HG03442 (cell line): Measurements from ENCODE around the gene NTNG1.

Source experiments
- ATAC-seq: cut with Tn5 transposase; IDR thresholded peaks from one replicate; pipeline ENCODE4 v1.9.1; 2021; ENCODE audit warnings: mild to moderate bottlenecking, moderate library complexity; ENCODE audit not compliant: unreplicated experiment

The NTNG1 gene

GRCh38 chr1:107326824-107327445 is 186.1 kb downstream of the NTNG1 start:
- no peak for ATAC-seq

- no peak for ATAC-seq
Measured at GRCh38 chr1:107327446-107327845, 186.6 kb downstream of the NTNG1 start.

DNA sequence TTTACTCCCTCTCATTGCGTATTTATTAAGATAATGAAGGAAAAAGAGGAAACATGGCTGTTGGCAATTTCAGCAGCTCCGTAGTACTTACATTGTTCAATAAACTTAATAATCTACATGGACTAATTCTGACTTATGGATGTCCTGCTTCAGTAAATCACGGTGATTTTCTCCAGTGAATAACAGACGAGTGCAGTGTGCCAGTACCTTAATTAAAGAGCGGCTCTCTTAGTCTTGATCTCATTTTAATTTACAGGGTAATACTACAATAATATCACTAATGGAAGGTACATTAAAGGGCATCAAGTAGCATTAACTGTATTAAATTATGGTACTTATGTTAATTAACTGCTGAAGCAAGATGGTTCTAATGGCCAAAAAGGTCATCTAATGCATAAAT is 187.2 kb downstream of the NTNG1 start:
- no peak for ATAC-seq

DNA sequence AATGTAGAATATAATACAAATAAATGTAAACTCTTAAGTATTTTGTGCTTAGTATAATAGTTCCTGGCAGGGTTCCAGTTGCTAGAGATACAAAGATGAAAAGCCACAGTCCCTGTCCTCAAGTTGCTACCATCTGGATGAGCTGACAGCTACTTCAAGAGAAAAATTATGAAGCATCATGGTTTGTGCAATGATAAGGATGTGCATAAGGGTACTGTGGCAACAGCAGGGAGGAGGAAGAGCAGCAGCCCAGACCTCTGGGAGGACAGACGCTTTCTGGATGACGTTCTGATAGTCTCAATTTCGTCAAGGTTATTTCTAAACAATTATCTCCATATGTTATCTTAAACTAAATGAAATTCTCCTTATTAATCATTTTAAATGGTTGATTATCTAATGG is 198.9 kb downstream of the NTNG1 start:
- no peak for ATAC-seq

DNA sequence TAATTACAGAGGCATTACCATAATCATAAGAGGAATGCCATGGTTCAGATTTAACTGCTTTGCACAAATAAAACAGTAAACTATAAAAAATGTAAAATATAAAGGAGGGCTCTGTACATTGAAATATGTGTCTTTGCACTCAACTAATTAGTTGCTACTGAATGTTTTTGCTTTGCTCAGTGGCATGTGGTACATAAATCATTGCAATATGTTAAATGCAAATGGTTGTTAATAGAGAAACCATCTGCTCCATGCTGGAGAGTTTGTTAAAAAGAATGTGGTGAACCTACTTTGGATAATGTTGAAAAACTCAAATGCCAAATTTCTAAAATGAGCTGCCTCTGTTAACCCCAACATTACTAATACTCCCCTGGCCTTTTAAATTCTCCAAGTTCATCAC is 201.5 kb downstream of the NTNG1 start:
- no peak for ATAC-seq

- no peak for ATAC-seq
Measured at GRCh38 chr1:107342768-107343167, 201.9 kb downstream of the NTNG1 start.

GRCh38 chr1:107343601-107344000 is 202.8 kb downstream of the NTNG1 start:
- ATAC-seq = no peak

DNA sequence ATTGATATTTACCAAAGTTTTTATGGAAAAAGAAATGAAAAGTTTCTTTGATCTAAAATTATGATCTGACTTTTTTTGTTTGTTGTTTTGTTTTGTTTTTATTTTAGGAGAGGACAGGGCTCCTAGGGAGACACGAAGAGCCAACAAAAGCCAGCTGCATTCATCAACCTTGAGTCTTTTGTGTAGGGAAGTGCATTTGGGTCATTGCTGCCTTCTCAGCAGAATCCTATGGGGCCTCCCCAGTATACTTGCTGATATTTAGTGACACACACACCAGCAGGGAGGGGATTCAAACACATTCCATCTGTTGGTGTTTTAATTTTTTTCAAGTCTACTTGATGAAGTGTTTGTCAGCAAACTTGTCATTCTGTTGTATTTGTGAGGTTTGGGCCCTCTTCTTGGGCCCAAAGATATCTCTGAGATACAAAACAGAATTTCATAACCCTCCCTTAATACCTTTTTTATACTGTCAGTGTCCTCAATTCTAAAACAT is 203.5 kb downstream of the NTNG1 start:
- no peak for ATAC-seq

GRCh38 chr1:107344836-107345235 is 204.0 kb downstream of the NTNG1 start:
- ATAC-seq = no peak

DNA sequence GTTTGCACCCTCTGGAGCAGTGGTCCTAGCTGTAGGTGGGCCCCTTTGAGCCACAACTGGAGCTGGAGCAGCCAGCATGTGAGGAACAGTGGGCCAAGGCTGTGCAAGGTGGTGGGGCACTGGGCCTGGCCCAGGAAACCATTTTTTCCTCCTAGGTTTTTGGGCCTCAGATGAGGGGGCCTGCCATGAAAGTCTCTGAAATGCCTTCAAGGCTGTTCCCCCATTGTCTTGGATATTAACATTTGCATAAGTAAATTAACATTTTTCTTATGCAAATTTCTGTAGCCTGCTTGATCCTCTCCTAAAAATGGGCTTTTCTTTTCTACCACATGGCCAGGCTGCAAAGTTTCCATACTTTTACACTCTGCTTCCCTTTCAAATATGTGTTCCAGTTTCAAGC is 212.0 kb downstream of the NTNG1 start:
- ATAC-seq = no peak

DNA sequence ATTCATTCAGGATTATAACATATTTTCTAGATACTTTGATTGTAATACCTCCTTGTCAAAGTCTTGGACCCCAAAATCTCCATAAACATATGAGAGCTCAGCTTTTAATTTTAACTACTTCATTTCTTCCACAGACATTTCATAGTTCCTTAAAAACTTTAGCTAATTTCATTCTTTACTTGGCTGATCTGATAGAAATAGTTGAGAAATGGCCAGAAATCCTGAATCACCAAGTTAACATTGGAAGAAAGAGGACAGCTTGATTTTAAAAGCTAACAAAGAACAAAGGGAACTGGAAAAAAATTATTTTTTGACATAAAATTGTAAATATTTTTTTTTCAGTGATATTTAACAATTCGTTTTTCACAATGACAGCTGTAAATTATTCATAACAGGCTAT is 216.5 kb downstream of the NTNG1 start:
- ATAC-seq = no peak

DNA sequence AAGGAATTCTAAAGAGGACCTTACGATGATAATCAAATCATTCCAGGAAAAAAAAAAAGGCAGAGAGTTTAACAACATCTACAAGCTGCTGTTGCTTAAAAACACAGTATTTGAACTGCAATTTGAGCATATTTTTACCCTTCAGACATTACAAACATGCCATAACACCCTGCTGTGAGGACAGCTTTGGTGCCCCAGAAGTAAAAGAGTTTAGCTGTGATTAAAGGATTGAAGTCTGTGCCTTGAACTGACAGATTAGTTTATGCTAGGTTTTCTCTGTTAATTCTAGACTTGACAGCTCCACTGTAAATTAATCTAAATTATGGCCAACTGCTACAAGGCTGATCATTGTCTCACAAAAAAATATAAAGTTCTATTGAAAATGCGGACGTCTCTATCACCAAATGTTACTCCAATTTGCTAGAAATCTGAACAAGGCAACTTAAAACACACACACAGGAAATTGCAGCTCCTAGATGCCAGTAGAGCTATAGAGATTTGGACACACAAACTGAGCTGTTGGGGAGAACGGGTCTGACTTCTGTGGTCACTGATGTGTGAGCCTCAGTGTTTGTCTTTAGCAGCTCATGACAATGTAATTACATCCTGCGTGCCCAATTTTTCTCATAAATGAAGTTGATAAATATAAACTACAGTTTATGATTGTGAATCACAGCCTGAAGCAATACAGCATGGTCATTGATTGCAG is 217.9 kb downstream of the NTNG1 start:
- no peak for ATAC-seq

DNA sequence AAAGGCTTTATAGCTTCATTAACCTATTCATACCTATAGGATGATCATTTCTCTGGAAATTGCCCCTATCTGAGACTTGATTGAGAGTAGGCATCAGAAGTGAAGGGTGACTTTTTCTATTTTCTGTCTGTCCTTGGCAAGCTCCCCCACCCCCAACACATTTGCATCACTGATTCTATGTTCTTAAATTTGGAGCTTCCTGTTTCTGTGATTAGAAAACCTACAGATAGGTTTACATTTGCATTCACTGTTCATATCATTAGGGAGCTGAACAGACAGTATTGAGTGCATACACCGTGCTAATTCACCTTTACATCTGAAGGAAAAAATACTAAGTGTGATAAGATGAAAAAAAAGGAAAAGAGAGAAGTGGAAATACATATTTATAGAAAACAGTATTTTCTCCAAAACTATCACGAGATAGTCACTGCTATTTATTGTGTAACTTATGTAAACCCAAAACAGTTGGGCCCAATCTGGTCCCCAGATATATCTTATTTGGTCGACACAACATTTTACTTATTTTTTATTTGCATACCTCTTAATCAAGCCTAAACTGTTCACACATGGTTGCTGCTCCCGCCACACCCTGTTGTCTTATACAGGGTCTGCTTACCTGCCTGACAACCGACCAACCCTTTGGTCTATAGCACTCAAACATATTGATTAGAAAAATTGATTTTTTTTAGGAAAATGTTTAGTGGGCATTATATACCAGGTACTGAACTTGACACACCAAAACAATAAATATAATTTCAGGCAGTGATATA is 218.8 kb downstream of the NTNG1 start:
- ATAC-seq = peak; percentile 46

GRCh38 chr1:107362468-107363140 is 221.8 kb downstream of the NTNG1 start:
- peak; percentile 66 for ATAC-seq

DNA sequence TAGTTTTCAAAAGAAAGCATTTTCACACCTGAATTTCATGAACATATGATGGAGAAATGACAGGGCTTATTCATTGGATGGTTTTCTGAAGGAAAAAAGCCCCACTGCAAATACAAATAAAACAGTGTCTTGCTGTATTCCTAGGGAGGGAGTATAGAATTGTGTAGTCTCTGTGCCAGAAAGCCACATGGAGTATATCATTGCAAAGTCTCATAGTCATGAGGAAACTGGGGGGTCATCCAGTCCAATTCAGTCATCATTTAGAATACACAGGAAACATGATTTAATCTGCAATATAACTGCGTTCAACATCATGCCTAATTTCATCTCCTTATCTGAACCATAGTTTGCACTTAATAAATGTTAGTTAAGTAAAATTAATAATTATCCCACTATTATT is 222.3 kb downstream of the NTNG1 start:
- no peak for ATAC-seq

DNA sequence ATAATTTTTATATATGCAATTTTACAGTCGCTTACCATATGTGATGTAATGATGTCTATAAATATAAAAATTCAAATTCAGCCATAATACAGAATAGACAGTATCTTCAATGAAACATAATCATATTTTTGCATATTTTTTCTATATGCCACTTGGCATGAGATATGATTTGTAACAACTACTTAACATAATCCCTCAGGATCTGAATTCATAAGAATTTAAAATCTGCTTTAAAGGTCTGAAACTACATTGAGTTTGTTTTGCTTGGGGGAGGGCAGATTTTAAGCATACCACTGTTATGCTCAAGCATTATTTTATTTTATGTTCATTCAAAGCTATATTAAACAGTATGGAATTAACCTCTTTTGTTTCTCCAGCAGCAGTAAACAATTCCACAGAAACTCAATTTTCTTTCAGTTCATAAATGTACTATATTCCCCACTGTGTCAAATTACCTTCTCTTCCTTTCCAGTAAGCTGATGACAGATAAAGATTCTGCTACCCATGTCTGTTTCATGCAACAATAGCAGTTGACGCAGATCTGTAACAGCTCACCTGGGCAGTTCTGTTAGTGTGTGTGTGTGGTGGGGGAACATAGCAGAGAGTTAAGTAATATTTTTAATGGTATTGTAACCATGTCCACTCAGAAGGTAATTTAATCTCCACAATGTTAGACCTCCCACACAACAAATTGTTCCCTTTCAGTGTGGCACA is 224.8 kb downstream of the NTNG1 start:
- ATAC-seq = no peak

DNA sequence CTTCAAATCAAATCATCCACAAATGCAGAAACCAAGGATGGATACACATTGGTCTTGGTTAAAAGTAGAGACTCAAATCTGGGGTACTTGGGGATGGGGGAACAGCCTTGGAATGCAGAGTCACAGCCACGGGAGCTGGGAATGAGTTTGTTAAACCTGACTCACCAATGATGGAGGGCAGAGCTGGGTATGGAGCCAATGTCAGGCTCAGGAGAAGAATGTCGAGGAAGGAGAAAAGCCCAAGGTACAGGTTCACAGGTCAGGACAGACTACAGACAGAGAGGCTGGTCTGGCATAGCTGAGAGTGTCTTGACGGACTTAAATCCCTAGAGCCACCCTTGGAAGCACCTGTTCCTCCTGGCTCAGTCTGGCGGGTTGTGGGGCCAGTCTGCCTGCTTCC is 237.6 kb downstream of the NTNG1 start:
- ATAC-seq = no peak

DNA sequence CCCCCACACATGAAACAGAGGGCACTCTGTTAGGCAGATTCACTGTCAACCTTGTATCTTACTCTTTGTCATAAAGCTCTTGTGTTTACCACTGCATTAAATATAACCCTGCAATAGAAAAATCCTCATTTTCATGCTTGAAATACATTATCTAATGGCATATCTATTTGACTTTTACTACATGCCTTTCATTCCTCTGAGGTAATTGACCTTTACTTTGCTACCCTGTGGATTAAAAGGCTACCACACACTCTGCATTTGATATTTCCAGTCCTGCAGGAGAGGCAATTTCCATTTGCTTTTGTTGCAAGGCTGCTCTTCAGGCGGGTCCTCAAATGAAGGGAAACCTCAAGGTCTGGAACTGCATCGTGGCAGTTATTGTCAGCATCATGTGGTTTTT is 238.0 kb downstream of the NTNG1 start:
- no peak for ATAC-seq

GRCh38 chr1:107379826-107380225 is 239.0 kb downstream of the NTNG1 start:
- ATAC-seq = no peak
